Melanocyte of skin (primary cell): Measurements from ENCODE around the gene CADM4. TPM values are rescaled to one million over a fixed set of nuclear protein-coding genes. Genes with fewer than 3 reads are reported as not detected.

Experiments
- small RNA-seq, 2 donors: library from RNA; depleted of rRNA; stranded (forward); fragments of <200 nt; gene quantifications; one replicate each; pipeline ENCODE3, GENCODE V24; 2012
- total RNA-seq, 2 donors: library from RNA; depleted of rRNA; stranded (reverse); fragments of >200 nt; gene quantifications; 2 replicates each; pipeline ENCODE4 v1.2.3, GENCODE V29; 2012

The CADM4 gene, protein sequence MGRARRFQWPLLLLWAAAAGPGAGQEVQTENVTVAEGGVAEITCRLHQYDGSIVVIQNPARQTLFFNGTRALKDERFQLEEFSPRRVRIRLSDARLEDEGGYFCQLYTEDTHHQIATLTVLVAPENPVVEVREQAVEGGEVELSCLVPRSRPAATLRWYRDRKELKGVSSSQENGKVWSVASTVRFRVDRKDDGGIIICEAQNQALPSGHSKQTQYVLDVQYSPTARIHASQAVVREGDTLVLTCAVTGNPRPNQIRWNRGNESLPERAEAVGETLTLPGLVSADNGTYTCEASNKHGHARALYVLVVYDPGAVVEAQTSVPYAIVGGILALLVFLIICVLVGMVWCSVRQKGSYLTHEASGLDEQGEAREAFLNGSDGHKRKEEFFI
- total RNA-seq, result 1 to 10 TPM; 4.7 to 5.9 TPM

DNA sequence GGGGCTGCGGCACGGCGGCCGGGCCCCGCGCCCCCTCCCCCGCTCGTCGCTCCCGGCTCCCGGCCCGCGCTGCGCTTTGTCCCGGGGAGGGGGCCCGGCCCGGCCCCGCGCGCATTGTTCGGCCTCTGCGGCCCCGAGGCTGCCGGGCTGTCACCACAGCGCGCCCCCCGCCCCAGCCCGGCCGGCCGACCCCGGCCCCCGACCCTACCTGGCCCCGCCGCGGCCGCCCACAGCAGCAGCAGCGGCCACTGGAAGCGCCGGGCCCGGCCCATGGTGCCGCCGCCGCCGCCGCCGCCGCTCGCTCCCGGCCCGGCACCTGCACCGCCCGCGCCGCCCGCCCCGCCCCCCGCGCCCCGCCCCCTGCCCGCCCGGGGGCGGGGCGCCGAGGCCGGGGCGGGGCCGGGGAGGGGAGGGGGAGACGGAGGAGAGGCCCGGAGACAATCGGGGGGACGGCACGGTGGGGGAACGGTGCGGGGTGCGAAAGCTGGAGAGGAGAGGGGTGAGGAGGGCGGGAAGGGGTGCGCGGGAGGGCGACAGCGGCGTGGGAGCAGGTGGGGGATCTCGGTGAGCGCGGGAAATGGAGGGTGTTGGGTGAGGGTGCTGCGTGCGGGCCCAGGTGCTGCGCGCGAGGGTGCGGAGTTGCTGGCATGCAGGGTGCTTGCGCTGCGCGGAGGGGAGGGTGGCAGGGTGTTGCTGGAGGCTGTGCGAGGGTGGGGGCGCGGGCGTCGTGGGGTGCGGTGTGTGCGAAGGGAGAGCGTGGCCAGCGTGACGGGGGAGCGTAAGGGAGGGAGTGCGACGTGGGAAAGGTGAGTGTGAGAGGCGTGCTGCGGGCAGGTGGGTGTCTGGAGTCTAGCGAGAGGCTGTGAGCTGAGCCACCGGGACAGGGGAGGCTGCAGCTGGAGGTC, at the start of gene CADM4:
Gene CADM4, minus strand, starts transcription at position 332 of the 905 bp plus-strand sequence. Its CDS starts 60 bp downstream, at position 272.

DNA sequence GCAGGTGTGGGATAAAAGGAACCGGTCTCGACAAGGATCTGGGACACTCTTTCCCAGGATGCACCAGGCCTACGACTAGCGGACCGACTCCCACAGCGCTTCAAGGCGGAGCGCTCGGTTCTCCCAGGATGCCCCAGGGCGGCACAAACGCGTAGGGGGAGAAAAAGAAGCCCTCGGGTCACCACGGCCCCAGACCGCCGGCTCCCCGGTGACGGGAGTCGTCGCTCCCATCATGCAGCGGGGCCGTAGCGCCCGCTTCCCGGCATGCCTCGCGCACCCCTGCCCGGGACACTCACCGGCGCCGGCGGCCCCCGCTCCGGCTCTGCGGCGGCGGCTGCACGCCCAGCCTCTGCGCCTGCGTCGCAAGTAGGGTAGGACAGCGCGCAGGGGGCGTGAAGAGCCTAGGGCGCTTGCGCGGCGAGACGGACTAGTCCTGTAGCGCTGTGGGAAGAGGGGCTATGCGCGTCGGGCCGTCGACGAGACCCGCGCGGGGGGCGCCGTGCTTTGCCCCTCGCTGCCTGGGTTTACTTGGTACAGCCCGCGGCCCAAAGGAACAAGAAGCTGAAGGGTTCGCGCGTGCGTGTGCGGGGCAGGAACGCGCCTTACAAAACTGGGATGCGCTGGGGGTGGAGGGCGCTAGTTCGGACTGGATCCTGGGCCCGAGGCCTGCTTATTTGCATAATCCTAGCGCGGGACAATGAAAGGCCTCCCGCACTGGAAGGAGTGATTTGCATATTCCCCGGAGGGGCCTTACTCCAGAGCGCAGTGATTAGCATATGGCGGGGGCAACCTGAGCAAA, 20.2 kb downstream of the CADM4 start, which contains the start of gene ZNF428:
Gene ZNF428, minus strand, starts transcription at position 368 of the 799 bp plus-strand sequence. CDS start 5,325 bp downstream, outside the sequence.

DNA sequence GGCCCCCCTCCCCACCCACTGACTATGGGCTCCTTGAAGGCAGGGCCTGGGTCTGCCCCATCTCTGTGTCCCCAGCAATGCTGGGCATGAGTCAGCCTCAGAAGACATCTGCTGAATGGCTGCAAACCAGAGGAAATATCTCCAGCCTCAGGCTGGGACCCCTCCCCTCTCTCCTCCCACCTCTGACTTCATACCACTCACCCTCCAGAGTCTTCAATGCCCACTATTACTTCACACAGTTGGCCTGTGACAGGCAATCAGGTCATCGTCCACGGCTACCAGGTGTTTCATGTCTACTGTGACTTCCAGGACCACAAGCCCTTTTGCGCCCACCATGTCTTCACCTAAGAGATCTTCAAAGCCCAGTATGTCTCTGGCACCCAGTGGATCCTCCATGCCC, 27.9 kb downstream of the CADM4 start, which contains the start of gene SRRM5:
Gene SRRM5, plus strand, starts transcription at position 301 of the 400 bp plus-strand sequence. Its CDS starts 34 bp downstream, at position 335.

DNA sequence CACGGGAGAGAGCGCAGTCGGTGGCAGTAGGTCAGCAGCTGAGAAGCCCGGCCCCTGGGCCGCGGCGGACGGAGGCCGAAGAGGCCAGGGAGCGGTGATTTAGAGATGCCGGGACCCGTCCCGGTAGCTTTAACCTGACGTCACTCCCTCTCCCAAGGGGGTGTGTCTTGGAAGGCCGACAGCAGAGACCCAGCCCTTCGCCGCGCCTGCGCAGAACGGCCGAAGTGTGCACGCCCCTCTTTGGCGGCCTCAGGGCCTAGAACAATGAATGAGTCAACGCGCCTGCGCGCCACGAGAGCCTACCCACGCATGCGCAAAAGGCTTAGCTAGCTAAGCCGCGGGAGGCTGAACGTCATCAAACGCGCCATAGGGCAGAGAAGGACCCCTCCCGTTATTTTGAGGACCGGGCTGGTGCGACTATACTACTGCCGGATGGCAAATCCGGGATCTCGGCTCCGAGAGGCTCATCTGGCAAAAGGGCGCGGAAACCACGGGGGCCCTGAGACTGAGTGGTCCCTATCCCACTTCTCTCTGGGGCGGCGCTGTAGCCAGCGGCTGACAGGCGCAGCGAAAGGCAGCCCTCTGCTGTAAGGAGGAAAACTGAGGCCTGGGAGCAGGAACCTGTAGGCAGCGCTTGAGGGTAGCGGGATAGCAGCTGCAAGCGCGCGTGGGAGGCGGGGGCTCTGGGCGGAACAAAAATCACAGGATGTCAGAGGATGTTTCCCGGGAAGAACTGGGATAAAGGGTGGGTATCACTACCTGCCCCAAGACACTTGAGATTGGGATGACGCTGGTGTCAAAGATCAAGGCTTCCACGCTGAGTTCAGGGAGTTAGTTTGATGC, 43.4 kb downstream of the CADM4 start, which contains the start of the genes IRGQ and ZNF576:
Gene IRGQ, minus strand, starts transcription at position 136 of the 843 bp plus-strand sequence. CDS start 796 bp downstream, outside the sequence.
Gene ZNF576, plus strand, starts transcription at position 597 of the 843 bp plus-strand sequence. CDS start 514 bp downstream, outside the sequence.

DNA sequence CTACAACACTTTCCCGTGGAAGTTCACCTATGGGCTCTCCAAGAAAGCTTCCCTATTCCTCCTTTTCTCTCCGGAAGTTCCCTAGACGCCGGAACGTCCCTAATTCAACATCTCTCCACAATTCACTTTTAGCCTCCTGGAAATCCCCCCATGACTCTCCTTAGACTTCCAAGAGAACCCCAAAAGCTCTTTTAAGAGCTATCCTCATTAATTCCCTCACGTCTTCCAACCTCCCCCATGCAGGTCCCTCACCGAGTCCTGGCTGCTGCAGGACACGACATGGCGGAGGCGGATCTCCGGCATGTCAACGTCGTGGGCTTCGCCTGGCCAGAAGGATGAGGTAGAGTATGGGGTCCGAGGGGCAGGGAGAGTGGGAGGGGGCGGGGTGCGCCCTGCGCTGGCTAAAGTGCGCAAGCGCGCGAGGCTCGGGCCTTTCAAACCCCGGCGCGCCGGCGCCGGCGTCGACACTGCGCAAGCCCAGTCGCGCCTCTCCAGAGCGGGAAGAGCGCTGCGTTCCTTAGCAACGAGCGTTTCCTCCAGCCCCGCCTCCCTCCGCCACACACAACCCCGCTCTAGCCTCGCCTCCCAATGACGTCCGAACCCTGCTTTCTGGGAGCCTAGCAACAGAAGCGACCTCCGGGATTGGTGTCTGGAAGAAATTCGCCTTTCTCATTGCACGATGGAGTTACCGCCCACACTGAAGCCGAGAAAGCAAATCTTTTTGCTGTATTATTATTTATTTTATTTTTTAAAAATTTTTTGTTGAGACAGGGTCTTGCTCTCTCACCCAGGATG, 64.3 kb downstream of the CADM4 start, which contains the start of the genes PINLYP and XRCC1:
Gene PINLYP, plus strand, starts transcription at position 646 of the 795 bp plus-strand sequence. CDS start 1,391 bp downstream, outside the sequence.
Gene XRCC1, minus strand, starts transcription at position 372 of the 795 bp plus-strand sequence. Its CDS starts 69 bp downstream, at position 303.

Small RNAs within 50 kb of the gene (small RNA-seq; reads per million reads assigned to genes)
- 0 reads per million in 2 donors for gene RN7SL368P

Other genes with a start within 250 kb of the CADM4 start
- not detected for gene TEX101, start 225.0 kb downstream of the CADM4 start, total RNA-seq
- gene LYPD3, start 174.2 kb downstream of the CADM4 start, total RNA-seq, result 1 to 10 TPM in 1 of 2 donors, under 1 TPM in 1; 0.67 to 1.4 TPM
- gene PHLDB3, start 135.1 kb downstream of the CADM4 start, total RNA-seq, result 10 to 100 TPM in 1 of 2 donors, 1 to 10 TPM in 1; 8.0 to 15.8 TPM
- 10 to 100 TPM; 64.4 to 66.3 TPM for gene ETHE1, start 112.6 kb downstream of the CADM4 start, total RNA-seq
- gene ZNF575, start 106.7 kb downstream of the CADM4 start, total RNA-seq, result under 1 TPM in 1 of 2 donors, not detected in 1; 0.34 TPM
- 10 to 100 TPM; 22.0 to 30.3 TPM for gene XRCC1, start 64.3 kb downstream of the CADM4 start, total RNA-seq
- gene PINLYP, start 64.0 kb downstream of the CADM4 start, total RNA-seq, result 1 to 10 TPM; 5.5 to 6.3 TPM
- 10 to 100 TPM; 27.0 to 29.3 TPM for gene IRGQ, start 43.7 kb downstream of the CADM4 start, total RNA-seq
- gene ZNF576, start 43.3 kb downstream of the CADM4 start, total RNA-seq, result 10 to 100 TPM; 14.1 to 14.3 TPM
- gene SRRM5, start 27.8 kb downstream of the CADM4 start, total RNA-seq, result not detected
- 10 to 100 TPM; 23.6 to 32.0 TPM for gene ZNF428, start 20.2 kb downstream of the CADM4 start, total RNA-seq
- gene PLAUR, start 30.3 kb upstream of the CADM4 start, total RNA-seq, result 10 to 100 TPM in 1 of 2 donors, 1 to 10 TPM in 1; 6.5 to 38.6 TPM
- gene IRGC, start 76.2 kb upstream of the CADM4 start, total RNA-seq, result not detected
- 1 to 10 TPM; 8.9 to 9.0 TPM for gene SMG9, start 115.1 kb upstream of the CADM4 start, total RNA-seq
- gene KCNN4, start 141.1 kb upstream of the CADM4 start, total RNA-seq, result 1 to 10 TPM in 1 of 2 donors, under 1 TPM in 1; 0.34 to 5.0 TPM
- gene LYPD5, start 162.6 kb upstream of the CADM4 start, total RNA-seq, result 1 to 10 TPM; 1.0 to 3.0 TPM
- gene ZNF283, start 187.5 kb upstream of the CADM4 start, total RNA-seq, result 1 to 10 TPM; 6.5 to 9.3 TPM
- gene ZNF404, start 244.1 kb upstream of the CADM4 start, total RNA-seq, result 1 to 10 TPM; 1.3 to 1.4 TPM